Activated CD8-positive, alpha-beta memory T cell treated with anti-CD3 and anti-CD28 coated beads for 4 hours (primary cell): ENCODE measurements around the gene MAPK9.

Source experiments
- DNase-seq, 2 donors: peaks; one replicate each; pipeline ENCODE4 v3.0.0-alpha.2; 2020; ENCODE audit warnings: low read depth in 2 of 2

Gene MAPK9

DNA sequence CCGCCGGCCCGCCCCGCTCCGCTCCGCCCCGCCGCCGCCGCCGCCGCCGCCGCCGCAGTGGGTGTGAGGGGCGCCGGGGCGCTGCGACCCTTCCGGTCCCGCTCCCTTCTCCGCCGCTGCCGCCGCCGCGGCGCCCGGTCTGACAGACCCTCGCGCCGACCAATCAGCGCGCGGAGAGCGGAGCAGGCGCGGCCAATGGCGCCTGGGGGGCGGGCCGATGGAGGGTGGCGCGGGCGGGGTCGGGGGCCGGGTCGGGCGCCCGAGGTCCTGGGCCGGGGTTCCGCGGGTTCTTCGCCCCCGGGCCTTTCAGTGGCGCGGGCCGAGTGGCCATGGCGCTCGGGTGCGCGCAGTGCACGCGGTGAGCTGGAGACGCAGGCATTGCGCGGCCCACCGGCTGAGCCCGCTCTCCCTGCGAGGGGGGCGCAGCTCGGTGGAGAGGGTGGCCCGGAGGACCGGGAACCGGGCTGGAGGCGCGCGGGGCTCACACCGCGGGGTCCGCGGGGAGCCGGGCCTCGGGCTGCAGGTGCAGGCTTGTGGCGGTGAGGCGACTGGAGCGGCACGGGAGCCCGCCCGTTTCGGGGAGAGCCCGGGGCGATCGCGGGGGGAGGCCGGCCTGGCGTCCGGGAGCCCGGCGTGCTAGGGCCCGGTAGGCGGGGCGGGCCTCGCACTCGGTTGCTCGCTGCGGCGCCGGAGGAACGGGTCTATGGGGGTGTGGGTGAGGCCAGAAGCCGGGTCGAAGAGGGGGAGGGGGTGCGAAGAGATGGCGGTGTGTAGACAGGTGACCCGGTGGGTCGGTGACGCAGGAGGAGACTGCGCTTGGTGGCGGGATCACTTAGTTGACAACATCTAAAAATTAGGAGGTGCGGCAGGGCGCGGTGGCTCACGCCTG lies at the start of gene MAPK9:
MAPK9 (minus strand) TSS at position 141 of the 889 bp plus-strand sequence. CDS start 11,522 bp downstream, outside the sequence.
- DNase-seq = peak; percentile 62 to 64

GRCh38 chr5:180341595-180341994 lies 49.7 kb upstream of the MAPK9 start:
- DNase-seq = no peak

DNA sequence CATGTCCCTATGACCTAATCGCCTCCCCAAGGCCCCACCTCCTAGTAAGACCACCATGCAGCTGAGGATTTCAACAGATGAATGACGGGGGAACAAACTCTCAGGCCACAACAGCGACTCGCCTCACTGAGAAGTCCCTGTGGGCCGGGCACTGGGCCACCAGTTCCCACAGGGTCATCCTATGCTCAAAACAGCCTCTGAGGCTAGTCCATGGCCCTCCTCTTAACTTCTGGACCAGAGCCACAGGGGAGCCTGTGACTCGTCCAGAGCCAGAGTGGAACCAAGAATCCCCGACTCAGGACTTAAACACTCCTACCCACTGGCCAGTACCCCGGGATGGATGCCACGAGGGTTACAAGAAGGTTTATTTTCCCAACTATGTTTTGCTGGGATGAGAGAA lies 49.0 kb upstream of the MAPK9 start:
- no peak for DNase-seq

- DNase-seq = no peak
Measured at GRCh38 chr5:180339583-180340183, 47.8 kb upstream of the MAPK9 start.

- no peak for DNase-seq
Measured at GRCh38 chr5:180338001-180338707, 46.3 kb upstream of the MAPK9 start.

DNA sequence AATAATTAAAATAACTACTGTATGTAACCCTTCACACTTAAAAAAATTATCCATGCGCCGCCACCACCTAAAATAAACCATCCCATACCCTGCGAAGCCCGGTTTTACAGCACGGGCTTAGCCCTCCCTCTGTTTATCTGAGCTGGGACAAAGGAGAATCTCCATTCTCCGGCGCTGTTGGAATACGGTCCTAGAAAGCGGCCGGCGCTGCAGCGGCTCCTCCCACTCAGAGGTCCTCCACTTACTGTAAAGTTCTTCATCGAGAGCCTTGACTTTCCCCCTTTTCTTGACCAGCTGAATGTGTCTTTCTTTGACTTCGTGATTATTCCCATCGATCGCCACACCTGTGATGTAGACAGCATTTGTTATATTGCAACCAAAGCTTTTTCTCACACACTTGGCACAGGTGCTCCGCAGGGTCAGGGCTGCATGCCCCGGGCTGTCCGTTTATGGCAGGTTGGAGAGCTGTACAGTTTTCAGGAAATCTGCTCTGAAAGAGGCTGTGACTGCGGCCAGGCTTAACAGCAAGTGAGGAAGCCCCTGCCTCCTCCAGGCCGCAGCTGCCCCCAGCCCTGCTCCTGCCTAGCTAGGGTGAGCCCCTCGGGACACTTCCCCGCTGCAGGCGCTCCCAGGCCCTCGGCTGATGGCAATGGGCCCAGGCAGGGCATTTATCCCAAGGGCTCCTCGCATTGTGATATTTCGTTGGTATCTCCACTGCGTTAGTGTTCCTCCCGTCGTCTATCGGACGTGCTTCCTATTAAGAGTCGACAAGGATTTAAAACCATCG lies 44.5 kb upstream of the MAPK9 start:
- no peak for DNase-seq

- no peak for DNase-seq
Measured at GRCh38 chr5:180335614-180336233, 43.8 kb upstream of the MAPK9 start.

DNA sequence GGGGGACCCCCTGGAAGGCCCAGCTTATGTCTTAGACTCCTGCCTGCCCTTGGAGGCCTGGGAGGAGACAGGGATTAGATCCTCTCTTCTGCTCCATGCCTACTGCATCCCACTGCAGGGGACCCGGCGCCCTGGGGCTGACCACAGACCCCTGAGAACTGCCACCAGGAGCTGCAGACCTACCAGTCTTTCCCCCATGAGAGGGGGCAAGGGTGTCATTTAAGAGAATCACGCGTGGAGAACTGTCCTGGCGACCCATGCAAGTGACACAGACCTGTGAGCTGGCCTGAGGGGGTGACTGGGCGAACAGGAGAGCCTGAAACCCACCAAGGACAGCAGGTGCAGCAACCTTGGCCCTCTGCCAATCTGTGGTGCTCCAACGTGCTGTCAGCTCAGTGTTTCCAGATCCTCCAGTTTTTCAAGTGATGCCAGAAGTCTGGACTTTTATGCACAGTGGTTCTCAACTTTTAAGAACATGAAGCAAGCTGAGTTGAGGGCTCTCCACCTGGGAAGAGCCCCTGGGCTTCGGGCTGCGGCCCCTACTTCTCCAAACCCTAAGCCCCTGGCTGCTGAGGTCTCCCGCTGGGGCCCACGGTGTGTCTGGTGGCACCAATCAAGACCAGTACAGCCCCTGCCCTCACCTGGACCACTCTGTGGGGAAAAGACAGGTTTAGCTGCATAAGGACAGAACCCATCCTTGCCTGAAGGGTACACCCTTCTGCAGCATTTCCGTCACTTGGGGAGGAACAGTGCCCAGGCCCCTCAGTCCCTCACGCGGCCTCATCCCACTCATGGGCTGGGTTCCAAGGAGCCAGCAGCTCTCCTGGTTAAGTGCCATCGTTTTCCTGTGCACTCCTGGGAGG lies 43.1 kb upstream of the MAPK9 start:
- DNase-seq = no peak

- no peak for DNase-seq
Measured at GRCh38 chr5:180334176-180334575, 42.3 kb upstream of the MAPK9 start.

DNA sequence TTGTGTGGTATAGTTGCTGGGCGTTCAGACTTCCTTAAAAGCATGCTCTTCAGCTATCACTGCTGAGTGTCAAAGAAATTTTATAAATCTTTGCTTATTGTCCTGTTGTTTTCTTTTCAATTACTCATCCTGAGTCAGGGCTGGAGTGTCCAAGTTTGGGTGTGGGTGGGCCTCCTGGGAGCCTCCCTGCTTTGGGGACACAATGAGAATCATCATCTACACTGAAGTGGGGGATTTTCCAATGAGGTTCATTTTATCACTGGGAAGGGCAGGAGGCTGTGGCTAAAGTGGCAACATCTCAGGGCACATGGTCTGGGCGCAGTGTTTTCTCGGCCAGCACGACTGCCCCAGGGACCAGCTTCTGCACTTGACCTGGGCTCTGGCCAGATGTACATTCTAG lies 41.8 kb upstream of the MAPK9 start:
- no peak for DNase-seq

DNA sequence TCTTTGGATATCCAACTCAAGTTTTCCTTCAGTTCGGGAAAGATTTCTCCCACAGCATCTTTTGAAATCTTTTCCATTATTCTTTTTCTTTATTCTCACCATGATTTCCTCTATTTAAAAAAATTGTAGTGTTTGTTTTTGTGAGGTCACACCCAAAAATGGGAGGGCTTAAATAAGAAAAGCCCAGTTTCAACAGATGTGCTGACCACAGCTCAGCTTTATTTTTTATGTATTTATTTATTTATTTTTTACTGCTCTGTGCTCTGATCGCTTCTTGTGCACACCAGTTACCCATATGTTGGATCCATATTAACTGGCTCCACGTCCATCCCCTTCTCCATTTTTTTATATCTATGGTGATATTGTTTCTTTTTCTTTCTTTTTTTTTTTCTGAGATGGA lies 41.0 kb upstream of the MAPK9 start:
- no peak for DNase-seq

- no peak for DNase-seq
Measured at GRCh38 chr5:180332051-180332517, 40.2 kb upstream of the MAPK9 start.

- DNase-seq = no peak
Measured at GRCh38 chr5:180331647-180331950, 39.7 kb upstream of the MAPK9 start.

DNA sequence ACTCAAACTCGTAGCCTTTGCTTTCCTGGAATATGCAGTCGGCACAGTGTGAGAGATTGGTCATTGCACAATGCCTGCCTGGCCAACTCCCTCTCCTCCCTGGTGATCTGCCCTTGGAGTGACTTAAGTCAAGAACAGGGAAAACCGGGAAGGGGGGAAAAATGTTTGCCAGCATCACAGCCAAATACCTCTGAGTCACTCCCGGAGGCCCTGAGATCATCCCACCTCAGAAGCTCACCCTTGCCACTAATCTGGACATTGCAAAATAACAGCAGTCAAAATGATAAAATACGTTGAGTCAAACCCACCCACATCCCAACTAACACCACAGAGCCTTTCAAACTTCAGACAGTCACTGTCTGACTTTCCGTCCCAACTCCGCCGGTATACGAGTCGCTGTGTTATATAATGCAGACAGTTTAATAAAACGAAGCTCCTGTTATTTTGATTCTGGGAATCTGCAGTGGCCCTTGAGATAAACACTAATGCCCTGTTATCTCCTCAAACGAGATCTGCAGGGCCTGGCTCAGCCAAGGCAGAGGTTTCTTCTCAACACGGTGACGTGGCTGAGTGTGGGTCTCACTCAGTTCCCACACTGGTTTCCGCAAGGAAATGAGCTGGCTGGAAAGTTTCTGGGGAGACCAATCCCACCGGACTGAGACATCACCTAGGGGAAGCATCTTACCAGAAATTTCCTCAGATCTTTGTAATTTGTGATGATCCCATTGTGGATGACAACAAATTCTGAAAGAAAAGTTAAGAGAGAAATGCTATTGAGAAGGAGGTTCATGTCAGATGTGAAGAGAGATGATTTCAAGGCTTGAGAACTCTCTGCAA lies 39.1 kb upstream of the MAPK9 start:
- no peak for DNase-seq

DNA sequence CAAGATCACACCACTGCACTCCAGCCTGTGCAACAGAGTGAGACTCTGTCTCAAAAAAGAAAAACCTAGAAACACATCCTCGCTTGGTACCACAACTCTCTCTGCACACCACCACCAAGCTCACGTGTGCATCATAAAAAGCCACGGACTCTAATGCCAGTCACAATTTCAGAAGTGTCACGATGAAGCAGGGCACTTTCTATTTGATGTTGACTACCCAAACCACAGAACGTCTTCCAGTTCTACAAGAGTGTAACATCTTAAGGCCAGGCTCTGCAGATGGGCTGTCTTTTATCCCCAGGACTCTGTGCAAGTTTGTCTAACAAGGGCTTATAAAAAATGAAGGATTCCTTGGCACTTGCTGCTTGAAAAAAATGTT lies 38.4 kb upstream of the MAPK9 start:
- DNase-seq = no peak

DNA sequence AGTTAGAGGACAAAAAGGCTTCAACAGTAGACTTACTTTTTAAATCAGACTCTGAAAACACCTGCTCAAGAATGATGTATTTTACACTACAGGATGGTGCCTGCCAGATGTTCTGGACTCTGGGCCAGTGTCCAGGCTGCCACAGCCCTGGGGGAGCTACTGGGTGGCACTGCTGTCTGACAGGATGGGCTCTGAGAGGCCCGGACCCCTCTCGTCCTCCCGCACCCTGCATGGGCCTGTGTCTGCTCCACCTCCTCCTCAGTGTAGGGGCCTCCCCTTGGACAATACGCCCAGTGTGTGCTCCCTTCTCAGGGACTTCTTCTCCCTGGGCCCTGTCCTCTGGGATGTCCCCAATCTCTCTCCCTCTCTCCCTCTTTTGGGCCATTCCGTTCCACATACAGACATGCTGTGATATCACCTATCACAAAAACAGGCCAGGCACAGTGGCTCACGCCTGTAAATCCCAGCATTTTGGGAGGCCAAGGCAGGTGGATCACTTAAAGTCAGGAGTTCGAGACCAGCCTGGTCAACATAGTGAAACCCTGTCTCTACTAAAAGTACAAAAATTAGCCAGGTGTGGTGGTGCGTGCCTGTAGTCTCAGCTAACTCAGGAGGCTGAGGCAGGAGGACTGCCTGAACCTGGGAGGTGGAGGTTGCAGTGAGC lies 37.9 kb upstream of the MAPK9 start:
- DNase-seq = no peak

DNA sequence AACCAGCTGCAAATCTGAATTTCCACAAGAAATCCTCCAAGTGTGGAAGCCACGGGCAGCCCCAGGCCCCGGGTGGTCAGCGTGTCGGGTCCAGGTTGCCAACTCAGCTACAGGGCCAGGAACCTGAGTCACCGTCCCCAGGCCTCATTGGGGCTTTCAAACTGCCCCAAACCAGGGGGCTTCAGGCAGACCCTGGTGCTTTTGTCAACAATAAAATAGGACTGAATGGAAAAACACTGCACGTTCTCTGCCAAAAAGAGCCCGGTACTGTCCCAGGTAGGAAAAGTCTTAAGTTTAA lies 37.2 kb upstream of the MAPK9 start:
- no peak for DNase-seq

GRCh38 chr5:180328296-180329137 lies 36.6 kb upstream of the MAPK9 start:
- DNase-seq = peak; percentile 66 to 68
